HT-29 (cell line): Measurements from ENCODE around the gene MORC3. TPM values are rescaled to one million over a fixed set of nuclear protein-coding genes. Genes with fewer than 3 reads are reported as not detected.
"Not testable (repeated sequence)": the region's sequence is repeated elsewhere in the genome, so short reads cannot be mapped to it uniquely, and the experiment has no call there.

ENCODE experiments used
- DNase-seq: peaks from one replicate; pipeline ENCODE4 v3.0.0-alpha.2; 2015; ENCODE audit warnings: low spot score
- total RNA-seq: library from RNA; depleted of rRNA; stranded (reverse); fragments of >200 nt; shearing (Covaris generic); gene quantifications from 2 replicates; pipeline ENCODE4 v1.2.3, GENCODE V29; 2014

MORC3 gene
- total RNA-seq, 1 experiment from 2014 or later = 6.8 TPM

- no peak for DNase-seq
Observed at GRCh38 chr21:36323032-36323431, 3.0 kb downstream of the MORC3 start.

- no peak for DNase-seq
Observed at GRCh38 chr21:36325373-36326010, 5.5 kb downstream of the MORC3 start.

- DNase-seq = peak; percentile 55
Observed at GRCh38 chr21:36330904-36331303, 10.9 kb downstream of the MORC3 start.

- no peak for DNase-seq
Observed at GRCh38 chr21:36337099-36337509, 17.1 kb downstream of the MORC3 start.

GRCh38 chr21:36338975-36339374 is 19.0 kb downstream of the MORC3 start:
- no peak for DNase-seq

- DNase-seq = not testable (repeated sequence)
Observed at GRCh38 chr21:36342581-36342980, 22.6 kb downstream of the MORC3 start.

GRCh38 chr21:36344931-36345330 is 24.9 kb downstream of the MORC3 start:
- DNase-seq = no peak

- DNase-seq = no peak
Observed at GRCh38 chr21:36347278-36347961, 27.4 kb downstream of the MORC3 start.

- DNase-seq = no peak
Observed at GRCh38 chr21:36347962-36348328, 27.9 kb downstream of the MORC3 start.

GRCh38 chr21:36349315-36349714 is 29.3 kb downstream of the MORC3 start:
- no peak for DNase-seq

- no peak for DNase-seq
Observed at GRCh38 chr21:36350282-36350910, 30.4 kb downstream of the MORC3 start.

- DNase-seq = no peak
Observed at GRCh38 chr21:36354918-36355680, 35.1 kb downstream of the MORC3 start.

- no peak for DNase-seq
Observed at GRCh38 chr21:36355868-36356267, 35.9 kb downstream of the MORC3 start.

GRCh38 chr21:36359185-36359584 is 39.2 kb downstream of the MORC3 start:
- no peak for DNase-seq

- no peak for DNase-seq
Observed at GRCh38 chr21:36369064-36369685, 49.2 kb downstream of the MORC3 start.

GRCh38 chr21:36375994-36376393 is 56.0 kb downstream of the MORC3 start:
- DNase-seq = no peak

- no peak for DNase-seq
Observed at GRCh38 chr21:36377391-36377842, 57.4 kb downstream of the MORC3 start.

GRCh38 chr21:36379251-36379650 is 59.3 kb downstream of the MORC3 start:
- no peak for DNase-seq

GRCh38 chr21:36381841-36382589 is 62.0 kb downstream of the MORC3 start:
- DNase-seq = peak; percentile 20

GRCh38 chr21:36382722-36383121 is 62.7 kb downstream of the MORC3 start:
- DNase-seq = not testable (repeated sequence)

- DNase-seq = no peak
Observed at GRCh38 chr21:36384885-36385232, 64.9 kb downstream of the MORC3 start.
